Left lobe of liver (tissue), 2 donors: ENCODE data around the gene STARD7. TPM values are rescaled to one million over a fixed set of nuclear protein-coding genes. Genes with fewer than 3 reads are reported as not detected.
A peak's percentile ranks its signal among the peaks of the same experiment; 100 is the strongest.
"Not testable (repeated sequence)": the region's sequence is repeated elsewhere in the genome, so short reads cannot be mapped to it uniquely, and the experiment has no call there.

Source experiments
- ATAC-seq: fragments of 200-7000 bp; cut with Tn5 transposase; one replicate; pipeline ENCODE4 v1.9.1; 2020; ENCODE audit warnings: mild to moderate bottlenecking, moderate library complexity
- DNase-seq: peaks from one replicate; pipeline ENCODE4 v3.0.0-alpha.2; 2020; ENCODE audit warnings: low spot score
- total RNA-seq: library from RNA; stranded (reverse); gene quantifications from one replicate; pipeline ENCODE4 v1.2.1, GENCODE V29; 2021
- donor health status: DM: no; HTN: no; CAD: no; lungs with moderate emphysema.
- donor health status: DM: no; HTN: yes; CAD: no.

The STARD7 gene
- total RNA-seq, 1 donor from 2014 or later: 67.6 TPM

- no peak for ATAC-seq
- no peak for DNase-seq
Observed at GRCh38 chr2:96167407-96168013, 41.1 kb downstream of the STARD7 start.

GRCh38 chr2:96164459-96165184 is 44.0 kb downstream of the STARD7 start:
- DNase-seq (no peak), ATAC-seq (no peak)

GRCh38 chr2:96163768-96164429 is 44.7 kb downstream of the STARD7 start:
- no peak for ATAC-seq
- DNase-seq: no peak

- no peak for ATAC-seq
Observed at GRCh38 chr2:96163415-96163767, 45.2 kb downstream of the STARD7 start.

DNA sequence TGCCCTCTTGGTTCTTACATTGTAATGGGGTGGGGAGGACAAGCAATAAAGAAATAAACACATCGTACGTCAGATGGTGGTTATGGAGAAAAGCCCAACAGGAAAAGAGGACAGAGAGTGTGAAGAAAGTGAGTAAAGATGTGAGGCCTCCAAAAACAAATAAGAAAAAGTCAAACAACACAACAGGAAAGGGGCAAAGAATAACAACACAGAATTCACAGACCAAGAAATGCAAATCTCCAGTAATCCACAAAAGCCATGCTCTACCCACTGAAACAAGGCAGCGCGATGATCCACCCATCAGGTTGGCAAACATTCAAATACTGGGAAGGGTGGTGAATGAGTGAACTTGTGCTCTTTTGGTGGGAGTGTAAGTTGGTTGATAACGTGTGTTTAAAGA is 46.7 kb downstream of the STARD7 start:
- no peak for ATAC-seq
- DNase-seq: no peak

More at GRCh38 chr2:96163415-96163767, 45.2 kb downstream of the STARD7 start:
- no peak for DNase-seq

DNA sequence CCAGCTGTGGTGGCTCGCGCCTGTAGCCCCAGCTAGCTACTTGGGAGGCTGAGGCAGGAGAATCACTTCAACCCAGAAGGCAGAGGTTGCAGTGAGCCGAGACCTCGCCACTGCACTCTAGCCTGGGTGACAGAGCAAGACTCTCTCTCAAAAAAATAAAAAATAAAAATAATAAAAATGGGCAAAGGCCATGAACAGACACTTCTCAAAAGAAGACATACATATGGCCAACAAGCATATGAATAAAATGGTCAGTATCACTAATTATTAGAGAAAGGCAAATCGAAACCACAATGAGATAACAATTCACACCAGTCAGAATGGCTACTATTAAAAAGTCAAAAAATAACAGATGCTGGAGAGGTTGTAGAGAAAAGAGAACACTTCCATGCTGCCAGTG is 48.3 kb downstream of the STARD7 start:
- DNase-seq, ATAC-seq: not testable (repeated sequence)

GRCh38 chr2:96159084-96159830 is 49.4 kb downstream of the STARD7 start:
- no peak for DNase-seq
- no peak for ATAC-seq

DNA sequence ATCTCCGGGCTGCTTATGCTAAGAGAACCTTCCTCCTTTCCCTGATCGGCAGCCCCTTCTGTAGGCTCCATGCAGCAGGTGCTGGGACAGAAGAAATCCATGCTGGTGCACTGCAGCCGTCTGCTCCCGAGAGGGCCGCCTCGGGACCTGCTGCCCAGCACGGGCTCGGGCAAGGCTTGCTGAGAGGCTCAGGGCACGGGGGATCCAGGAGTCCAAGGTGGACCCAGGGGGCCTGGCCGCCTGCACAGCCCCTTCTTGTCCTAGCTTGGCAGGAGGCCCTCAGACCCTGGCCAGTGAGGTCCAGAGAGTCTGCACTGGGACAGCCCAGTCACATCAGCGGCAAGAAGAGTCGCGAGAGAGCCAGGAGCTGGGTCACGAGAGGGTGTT is 50.1 kb downstream of the STARD7 start:
- no peak for DNase-seq
- no peak for ATAC-seq

- peak; percentile 42 for ATAC-seq
- DNase-seq: no peak
Observed at GRCh38 chr2:96157649-96158553, 50.7 kb downstream of the STARD7 start.

DNA sequence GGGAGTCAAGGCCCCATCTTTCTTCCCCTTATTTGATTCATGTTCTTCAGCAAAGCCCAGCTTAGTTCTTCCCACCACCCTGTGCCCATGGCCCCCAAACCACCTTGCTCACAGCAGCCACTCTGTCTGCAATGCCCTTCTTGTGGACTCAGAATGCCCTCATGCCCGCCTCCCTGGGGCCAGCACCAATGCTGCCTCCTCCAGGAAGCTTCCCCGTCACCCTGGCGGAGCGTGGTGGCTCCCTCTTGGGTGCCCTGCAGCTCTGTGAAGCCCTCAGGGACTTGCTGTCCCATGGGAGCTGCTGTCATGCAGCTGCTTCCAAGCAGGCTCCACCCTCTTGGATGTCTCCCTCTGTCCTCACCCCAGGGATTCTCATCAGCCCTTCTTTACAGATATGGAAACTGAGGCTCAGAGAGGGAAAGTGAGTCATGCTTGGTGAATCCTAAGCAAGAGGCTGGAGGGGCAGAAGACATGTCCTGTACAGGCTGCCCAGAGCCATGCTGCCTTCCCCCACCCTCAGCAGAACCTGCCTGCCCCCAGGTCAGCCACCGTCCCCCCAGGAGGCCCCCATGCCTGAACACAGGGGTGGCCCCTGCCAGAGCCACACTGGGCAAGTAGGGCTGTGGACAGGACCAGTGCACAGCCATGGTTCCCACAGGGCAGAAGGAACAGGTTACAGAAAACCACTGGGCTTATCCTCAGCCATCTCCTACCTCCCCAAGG is 51.5 kb downstream of the STARD7 start:
- no peak for DNase-seq

GRCh38 chr2:96156011-96156820 is 52.4 kb downstream of the STARD7 start:
- DNase-seq (peak; percentile 14), ATAC-seq (no peak)

More for the DNA sequence above, 51.5 kb downstream of the STARD7 start:
- no peak for ATAC-seq

GRCh38 chr2:96154506-96155380 is 53.9 kb downstream of the STARD7 start:
- ATAC-seq (no peak), DNase-seq (no peak)

DNA sequence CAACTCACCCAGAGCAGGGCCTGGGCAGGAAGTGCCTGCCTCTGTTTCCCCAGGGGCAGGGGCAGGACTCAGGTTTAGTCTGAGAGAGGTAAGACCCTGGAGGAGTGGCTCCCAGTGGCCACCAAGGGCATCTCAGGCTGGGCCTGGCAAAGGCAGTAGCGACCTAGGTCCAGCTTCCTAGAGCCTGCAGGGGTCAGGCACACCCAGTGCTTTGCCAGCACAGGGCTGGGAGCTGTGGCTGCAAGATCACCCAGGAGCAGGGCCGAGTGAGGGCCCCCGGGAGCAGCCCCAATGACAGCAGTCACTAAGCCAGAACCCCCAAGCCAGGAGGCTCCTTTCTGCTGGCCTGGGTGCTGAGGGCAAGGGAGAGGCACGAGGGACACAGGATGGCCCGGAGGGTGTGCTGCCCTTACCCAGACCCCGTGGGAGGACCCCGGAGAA is 54.6 kb downstream of the STARD7 start:
- DNase-seq (no peak), ATAC-seq (peak; percentile 10)

- DNase-seq: no peak
- no peak for ATAC-seq
Observed at GRCh38 chr2:96153291-96153713, 55.3 kb downstream of the STARD7 start.

GRCh38 chr2:96152304-96153161 is 56.1 kb downstream of the STARD7 start:
- DNase-seq (no peak), ATAC-seq (no peak)

DNA sequence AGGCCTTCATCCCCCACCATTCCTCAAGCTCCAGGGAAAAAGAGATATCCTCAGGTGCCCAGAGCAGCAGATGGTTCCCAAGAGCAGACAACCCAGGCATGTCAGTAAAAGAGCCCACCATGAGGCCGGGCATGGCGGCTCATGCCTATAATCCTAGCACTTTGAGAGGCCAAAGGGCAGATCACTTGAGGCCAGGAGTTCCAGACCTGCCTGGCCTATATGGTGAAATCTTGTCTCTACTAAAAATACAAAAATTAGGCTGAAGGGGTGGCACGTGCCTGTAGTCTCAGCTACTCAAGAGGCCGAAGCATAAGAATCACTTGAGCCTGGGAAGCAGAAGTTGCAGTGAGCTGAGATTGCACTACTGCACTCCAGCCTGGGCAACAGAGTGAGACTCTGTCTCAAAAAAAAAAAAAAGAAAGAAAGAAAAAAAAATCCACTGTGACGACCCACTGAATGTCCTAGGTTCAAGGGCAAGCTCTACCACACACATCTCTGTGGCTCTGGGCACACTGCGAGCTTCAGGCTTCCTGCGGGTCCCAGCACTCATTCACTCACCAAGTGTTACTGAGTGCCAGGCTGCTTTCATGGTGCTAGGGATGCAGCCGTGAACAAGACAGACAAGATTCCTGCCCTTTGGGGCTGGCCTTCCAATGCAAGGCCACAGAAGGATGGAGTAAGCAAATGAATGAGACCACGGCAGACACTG is 56.9 kb downstream of the STARD7 start:
- ATAC-seq: no peak
- DNase-seq: no peak
